ENCODE data around the gene KLF17. TPM values are rescaled to one million over a fixed set of nuclear protein-coding genes. Genes with fewer than 3 reads are reported as not detected.

KLF17 gene
- total RNA-seq = not detected in 3 replicates

- Mint-ChIP-seq H3K4me3 (no peak within 1 kb of the TSS), H3K9me3 (no peaks in the 10 kb centered on the region), H3K27me3 (ENCODE audit: low read depth) (peaks cover 32% of the 10 kb centered on the region), H3K36me3 (no peaks in the 10 kb centered on the region), H3K4me1 (no peaks in the 10 kb centered on the region), H3K27ac (no peak within 1 kb of the TSS)
- no peak for DNase-seq (ENCODE audit: low spot score in 2 of 2, unreplicated experiment in 2 of 2)
- TF ChIP-seq CTCF (IDR thresholded peaks at IDR 0.05; ENCODE audit: unreplicated experiment) = no peak
Measured at GRCh38 chr1:44118682-44119081, at the start of gene KLF17. Gene KLF17 (plus strand): TSS chr1:44118821. CDS start chr1:44118908, 87 bp downstream.

- peaks cover 7% of the 10 kb centered on the region for H3K4me1 Mint-ChIP-seq
- peaks cover 34% of the 10 kb centered on the region for H3K27me3 Mint-ChIP-seq (ENCODE audit: low read depth)
- no peak for DNase-seq (ENCODE audit: low spot score in 2 of 2, unreplicated experiment in 2 of 2)
- no peak overlapping the region for H3K27ac Mint-ChIP-seq
- H3K9me3 Mint-ChIP-seq = no peaks in the 10 kb centered on the region
- H3K4me3 Mint-ChIP-seq = no peak overlapping the region
- no peaks in the 10 kb centered on the region for H3K36me3 Mint-ChIP-seq
- no peak for TF ChIP-seq CTCF (IDR thresholded peaks at IDR 0.05; ENCODE audit: unreplicated experiment)
Measured at GRCh38 chr1:44071461-44071860, 47.2 kb upstream of the KLF17 start.

- no peak overlapping the region for H3K4me3 Mint-ChIP-seq
- no peak for TF ChIP-seq CTCF (IDR thresholded peaks at IDR 0.05; ENCODE audit: unreplicated experiment)
- no peak for DNase-seq (ENCODE audit: low spot score in 2 of 2, unreplicated experiment in 2 of 2)
- H3K36me3 Mint-ChIP-seq = no peaks in the 10 kb centered on the region
- no peak overlapping the region for H3K27ac Mint-ChIP-seq
- H3K27me3 Mint-ChIP-seq (ENCODE audit: low read depth) = peaks cover 31% of the 10 kb centered on the region
- no peaks in the 10 kb centered on the region for H3K9me3 Mint-ChIP-seq
- H3K4me1 Mint-ChIP-seq = peaks cover 8% of the 10 kb centered on the region
Measured at GRCh38 chr1:44072204-44072603, 46.4 kb upstream of the KLF17 start.

- no peak overlapping the region for H3K27ac Mint-ChIP-seq
Measured at GRCh38 chr1:44072821-44073220, 45.8 kb upstream of the KLF17 start.

GRCh38 chr1:44073528-44073927, 45.1 kb upstream of the KLF17 start:
- no peak for TF ChIP-seq CTCF (IDR thresholded peaks at IDR 0.05; ENCODE audit: unreplicated experiment)
- DNase-seq (ENCODE audit: low spot score in 2 of 2, unreplicated experiment in 2 of 2) = no peak
- peaks cover 8% of the 10 kb centered on the region for H3K4me1 Mint-ChIP-seq
- no peaks in the 10 kb centered on the region for H3K9me3 Mint-ChIP-seq
- no peak overlapping the region for H3K4me3 Mint-ChIP-seq
- H3K36me3 Mint-ChIP-seq = no peaks in the 10 kb centered on the region
- no peak overlapping the region for H3K27ac Mint-ChIP-seq
- H3K27me3 Mint-ChIP-seq (ENCODE audit: low read depth) = peaks cover 27% of the 10 kb centered on the region

More at GRCh38 chr1:44072821-44073220, 45.8 kb upstream of the KLF17 start:
- DNase-seq (ENCODE audit: low spot score in 2 of 2, unreplicated experiment in 2 of 2) = no peak
- H3K4me1 Mint-ChIP-seq = peaks cover 8% of the 10 kb centered on the region
- H3K36me3 Mint-ChIP-seq = no peaks in the 10 kb centered on the region
- H3K27me3 Mint-ChIP-seq (ENCODE audit: low read depth) = peaks cover 27% of the 10 kb centered on the region
- H3K4me3 Mint-ChIP-seq = no peak overlapping the region
- H3K9me3 Mint-ChIP-seq = no peaks in the 10 kb centered on the region
- TF ChIP-seq CTCF (IDR thresholded peaks at IDR 0.05; ENCODE audit: unreplicated experiment) = no peak

- no peak for DNase-seq (ENCODE audit: low spot score in 2 of 2, unreplicated experiment in 2 of 2)
- Mint-ChIP-seq H3K9me3 (no peaks in the 10 kb centered on the region), H3K4me3 (no peak overlapping the region), H3K27me3 (ENCODE audit: low read depth) (peaks cover 27% of the 10 kb centered on the region), H3K4me1 (peaks cover 8% of the 10 kb centered on the region), H3K27ac (no peak overlapping the region), H3K36me3 (no peaks in the 10 kb centered on the region)
- no peak for TF ChIP-seq CTCF (IDR thresholded peaks at IDR 0.05; ENCODE audit: unreplicated experiment)
Measured at GRCh38 chr1:44074415-44074814, 44.2 kb upstream of the KLF17 start.

Measured in mesothelial cell of epicardium (in vitro differentiated cells).